Measurements from ENCODE around the gene PDE11A. TPM values are rescaled to one million over a fixed set of nuclear protein-coding genes. Genes with fewer than 3 reads are reported as not detected.

Gene PDE11A
- total and polyA plus RNA-seq, 2 of the 13 experiments (the other 11 are each of a cell fraction or from before 2014, with no cell fraction given), result 1.2 to 1.7 TPM

- TF ChIP-seq, protein P1, sequence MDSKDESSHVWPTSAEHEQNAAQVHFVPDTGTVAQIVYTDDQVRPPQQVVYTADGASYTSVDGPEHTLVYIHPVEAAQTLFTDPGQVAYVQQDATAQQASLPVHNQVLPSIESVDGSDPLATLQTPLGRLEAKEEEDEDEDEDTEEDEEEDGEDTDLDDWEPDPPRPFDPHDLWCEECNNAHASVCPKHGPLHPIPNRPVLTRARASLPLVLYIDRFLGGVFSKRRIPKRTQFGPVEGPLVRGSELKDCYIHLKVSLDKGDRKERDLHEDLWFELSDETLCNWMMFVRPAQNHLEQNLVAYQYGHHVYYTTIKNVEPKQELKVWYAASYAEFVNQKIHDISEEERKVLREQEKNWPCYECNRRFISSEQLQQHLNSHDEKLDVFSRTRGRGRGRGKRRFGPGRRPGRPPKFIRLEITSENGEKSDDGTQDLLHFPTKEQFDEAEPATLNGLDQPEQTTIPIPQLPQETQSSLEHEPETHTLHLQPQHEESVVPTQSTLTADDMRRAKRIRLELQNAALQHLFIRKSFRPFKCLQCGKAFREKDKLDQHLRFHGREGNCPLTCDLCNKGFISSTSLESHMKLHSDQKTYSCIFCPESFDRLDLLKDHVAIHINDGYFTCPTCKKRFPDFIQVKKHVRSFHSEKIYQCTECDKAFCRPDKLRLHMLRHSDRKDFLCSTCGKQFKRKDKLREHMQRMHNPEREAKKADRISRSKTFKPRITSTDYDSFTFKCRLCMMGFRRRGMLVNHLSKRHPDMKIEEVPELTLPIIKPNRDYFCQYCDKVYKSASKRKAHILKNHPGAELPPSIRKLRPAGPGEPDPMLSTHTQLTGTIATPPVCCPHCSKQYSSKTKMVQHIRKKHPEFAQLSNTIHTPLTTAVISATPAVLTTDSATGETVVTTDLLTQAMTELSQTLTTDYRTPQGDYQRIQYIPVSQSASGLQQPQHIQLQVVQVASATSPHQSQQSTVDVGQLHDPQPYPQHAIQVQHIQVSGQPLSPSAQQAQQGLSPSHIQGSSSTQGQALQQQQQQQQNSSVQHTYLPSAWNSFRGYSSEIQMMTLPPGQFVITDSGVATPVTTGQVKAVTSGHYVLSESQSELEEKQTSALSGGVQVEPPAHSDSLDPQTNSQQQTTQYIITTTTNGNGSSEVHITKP (CRISPR knock-in tag; IDR thresholded peaks at IDR 0.05; ENCODE audit: low read depth), result no peak
- TF ChIP-seq THAP11 (CRISPR knock-in tag; IDR thresholded peaks at IDR 0.05), result no peak
Measured at GRCh38 chr2:178012639-178013038, 59.9 kb downstream of the PDE11A start (continued).

DNA sequence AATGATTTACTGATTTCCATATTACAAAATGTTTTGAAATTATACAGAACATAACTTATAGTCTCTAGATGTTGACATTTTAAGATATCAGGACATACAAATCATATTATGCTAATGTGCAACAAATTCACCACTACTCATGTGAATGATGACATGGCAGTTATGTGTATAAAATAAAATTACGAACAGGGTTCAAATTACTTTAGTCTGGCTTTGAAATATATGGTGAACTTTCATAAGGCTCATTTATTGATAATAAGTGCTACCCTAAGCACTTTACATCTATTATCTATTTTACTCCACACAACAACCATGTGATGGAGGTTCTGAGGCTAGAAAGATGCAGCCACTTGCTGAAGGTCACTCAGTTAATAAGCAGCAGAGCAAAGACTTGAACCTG lies 62.8 kb downstream of the PDE11A start:
- Histone ChIP-seq H3K4me1 (ENCODE audit: insufficient read depth, low read length) (no peaks in the 10 kb centered on the region), H3K4me3 (replicated peaks in 1 of 3; ENCODE audit: insufficient read depth in 1 of 3, low read depth in 2 of 3, low read length in 3 of 3) (no peak overlapping the region), H4K20me1 (ENCODE audit: insufficient read depth, low read length) (no peaks in the 10 kb centered on the region), H3K27me3 (ENCODE audit: control insufficient read depth in 1 of 2, insufficient read depth in 2 of 2, low read length in 2 of 2) (no peaks in the 10 kb centered on the region), H3K36me3 (replicated peaks in 1 of 2; ENCODE audit: control insufficient read depth in 1 of 2, insufficient read depth in 2 of 2, low read length in 2 of 2) (no peaks in the 10 kb centered on the region), H3K27ac (ENCODE audit: extremely low read length, insufficient read depth, low read length) (no peak overlapping the region), H3K79me2 (ENCODE audit: insufficient read depth, low read length) (no peaks in the 10 kb centered on the region), H3K4me2 (ENCODE audit: low read depth, low read length) (no peak overlapping the region), H2AFZ (ENCODE audit: low read length) (no peak overlapping the region), H3K9me3 (ENCODE audit: low read length) (no peaks in the 10 kb centered on the region), H3K9ac (ENCODE audit: insufficient read depth, low read depth, low read length) (no peak overlapping the region)
- BruUV-seq (replicated peaks), result no TSS peak
- FAIRE-seq (no peak), DNase-seq (ENCODE audit: low spot score) (no peak), ATAC-seq (no peak)
- CTCF ChIA-PET (ENCODE audit: low intra/inter-chr PET ratio, low total read pairs), result no interaction called here
- intact Hi-C loops (cut with micrococcal nuclease; ENCODE audit: unreplicated experiment) (no loop called here), in situ Hi-C loops (cut with HindIII; ENCODE audit: extremely low pct_ligation_motif_present, low pct_unique_long_range_greater_than_20kb) (no loop called here)
- POLR2A ChIA-PET, result no interaction called here
- 49% methylated on average over 1 of the region's 1 CpG for WGBS (ENCODE audit: low lambda C conversion rate)
- TF ChIP-seq DBP (CRISPR knock-in tag; IDR thresholded peaks at IDR 0.05; ENCODE audit: not compliant biosample characterization) (no peak), ZSCAN21 (CRISPR knock-in tag; IDR thresholded peaks at IDR 0.05; ENCODE audit: borderline replicate concordance) (no peak), MAFF (IDR thresholded peaks at IDR 0.05; ENCODE audit: low read depth, low read length) (peak; percentile 60), ZNF318 (CRISPR knock-in tag; IDR thresholded peaks at IDR 0.05) (no peak), RXRA (CRISPR knock-in tag; IDR thresholded peaks at IDR 0.05) (no peak), MED1 (CRISPR knock-in tag; IDR thresholded peaks at IDR 0.05) (no peak), MAFK (conservative IDR thresholded peaks at IDR 0.05 in 1 of 2, IDR thresholded peaks at IDR 0.05 in 1 of 2; ENCODE audit: low read length in 2 of 2) (peak; percentile 64 to 69), PHF20 (CRISPR knock-in tag; IDR thresholded peaks at IDR 0.05) (no peak), SOX6 (IDR thresholded peaks at IDR 0.05) (no peak), SOX6 (CRISPR knock-in tag; IDR thresholded peaks at IDR 0.05) (no peak)
